GM10266 (cell line): ENCODE results near the gene MRPL45.

Source experiments
- DNase-seq: peaks from one replicate; pipeline ENCODE4 v3.0.0; 2012; ENCODE audit errors: extremely low spot score
- TF ChIP-seq, protein P1 (sequence below): IDR thresholded peaks from 2 replicates; pipeline ENCODE4 v1.5.1; 2012; ENCODE audit warnings: mild to moderate bottlenecking, low read depth; ENCODE audit not compliant: control insufficient read depth, insufficient read depth; ENCODE audit errors: missing control alignments

Gene MRPL45

GRCh38 chr17:38326996-38327792 lies 30.2 kb downstream of the MRPL45 start:
- TF ChIP-seq, protein P1, sequence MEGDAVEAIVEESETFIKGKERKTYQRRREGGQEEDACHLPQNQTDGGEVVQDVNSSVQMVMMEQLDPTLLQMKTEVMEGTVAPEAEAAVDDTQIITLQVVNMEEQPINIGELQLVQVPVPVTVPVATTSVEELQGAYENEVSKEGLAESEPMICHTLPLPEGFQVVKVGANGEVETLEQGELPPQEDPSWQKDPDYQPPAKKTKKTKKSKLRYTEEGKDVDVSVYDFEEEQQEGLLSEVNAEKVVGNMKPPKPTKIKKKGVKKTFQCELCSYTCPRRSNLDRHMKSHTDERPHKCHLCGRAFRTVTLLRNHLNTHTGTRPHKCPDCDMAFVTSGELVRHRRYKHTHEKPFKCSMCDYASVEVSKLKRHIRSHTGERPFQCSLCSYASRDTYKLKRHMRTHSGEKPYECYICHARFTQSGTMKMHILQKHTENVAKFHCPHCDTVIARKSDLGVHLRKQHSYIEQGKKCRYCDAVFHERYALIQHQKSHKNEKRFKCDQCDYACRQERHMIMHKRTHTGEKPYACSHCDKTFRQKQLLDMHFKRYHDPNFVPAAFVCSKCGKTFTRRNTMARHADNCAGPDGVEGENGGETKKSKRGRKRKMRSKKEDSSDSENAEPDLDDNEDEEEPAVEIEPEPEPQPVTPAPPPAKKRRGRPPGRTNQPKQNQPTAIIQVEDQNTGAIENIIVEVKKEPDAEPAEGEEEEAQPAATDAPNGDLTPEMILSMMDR = no peak
- DNase-seq = no peak

- TF ChIP-seq, protein P1 = no peak
- no peak for DNase-seq
Observed at GRCh38 chr17:38327936-38328335, 31.0 kb downstream of the MRPL45 start.

DNA sequence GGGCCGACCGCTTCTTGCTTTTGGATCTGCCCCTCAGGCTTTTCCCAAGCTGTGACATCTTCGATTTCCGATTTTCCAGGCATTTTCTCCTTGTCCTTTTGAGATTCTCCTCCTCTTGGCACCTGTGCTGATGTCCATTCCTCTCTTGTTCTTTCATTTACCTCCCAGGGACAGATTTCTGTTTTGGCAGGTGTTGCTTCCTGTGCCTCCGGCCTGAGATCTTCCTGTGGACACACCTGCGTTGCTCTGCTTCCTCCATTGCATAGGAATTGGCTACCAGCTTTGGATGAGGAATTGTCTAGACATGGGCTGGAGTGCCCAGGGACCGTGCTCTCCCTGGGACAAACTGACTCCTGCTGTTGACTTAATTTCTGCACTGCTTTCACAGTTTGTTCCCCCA lies 31.7 kb downstream of the MRPL45 start:
- TF ChIP-seq, protein P1 = no peak
- DNase-seq = no peak

GRCh38 chr17:38329284-38329683 lies 32.3 kb downstream of the MRPL45 start:
- no peak for DNase-seq
- TF ChIP-seq, protein P1 = no peak

- TF ChIP-seq, protein P1 = no peak
- DNase-seq = no peak
Observed at GRCh38 chr17:38329808-38330730, 33.1 kb downstream of the MRPL45 start.

DNA sequence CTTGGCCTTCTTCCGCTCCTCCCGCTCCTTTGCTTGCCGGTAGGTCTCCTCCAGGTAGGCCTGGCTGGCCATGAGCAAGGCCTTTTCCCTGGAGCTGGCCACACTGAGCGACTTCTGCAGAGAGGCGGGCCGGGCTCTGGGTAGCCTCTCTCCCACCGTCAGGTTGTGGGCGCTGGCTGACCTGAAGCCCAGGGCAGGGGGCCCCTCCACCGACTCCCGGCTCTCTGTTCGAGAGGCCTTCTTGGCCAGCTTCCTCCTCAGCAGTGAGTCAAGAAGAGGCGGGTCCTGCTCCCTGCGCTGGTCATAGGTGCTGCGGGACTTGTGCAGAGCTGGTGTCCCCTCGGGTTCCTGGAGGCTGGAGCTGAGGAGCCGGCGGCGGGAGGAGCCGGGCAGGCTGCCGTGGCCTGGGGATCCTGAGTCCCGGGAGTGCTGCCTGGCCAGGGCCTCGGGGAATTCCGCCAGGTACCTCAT lies 34.0 kb downstream of the MRPL45 start:
- TF ChIP-seq, protein P1 = no peak
- DNase-seq = no peak
